Activated naive CD4-positive, alpha-beta T cell treated with anti-CD3 and anti-CD28 coated beads, Interleukin-2, amount 50 U/mL, for 16 hours (primary cell): ENCODE results near the gene HEPH.
"Not testable (repeated sequence)": the region's sequence is repeated elsewhere in the genome, so short reads cannot be mapped to it uniquely, and the experiment has no call there.

Experiments used
- DNase-seq: peaks from one replicate; pipeline ENCODE4 v3.0.0-alpha.2; 2020

HEPH gene

DNA sequence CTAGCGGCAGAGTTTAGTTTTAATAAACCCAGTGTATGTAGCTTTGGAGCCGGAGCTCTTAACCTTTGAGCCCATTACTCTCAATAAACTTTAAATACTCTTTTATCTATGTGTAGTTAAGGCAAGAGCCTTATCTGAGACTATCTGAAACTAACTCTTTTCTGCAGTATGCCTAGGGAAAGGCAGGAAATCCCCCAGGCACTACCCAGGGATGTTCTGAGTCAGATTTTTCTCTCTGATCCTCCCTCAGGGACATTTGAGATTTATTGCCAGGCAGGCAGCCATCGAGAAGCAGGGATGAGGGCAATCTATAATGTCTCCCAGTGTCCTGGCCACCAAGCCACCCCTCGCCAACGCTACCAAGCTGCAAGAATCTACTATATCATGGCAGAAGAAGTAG, 39.1 kb downstream of the HEPH start:
- DNase-seq = no peak

DNA sequence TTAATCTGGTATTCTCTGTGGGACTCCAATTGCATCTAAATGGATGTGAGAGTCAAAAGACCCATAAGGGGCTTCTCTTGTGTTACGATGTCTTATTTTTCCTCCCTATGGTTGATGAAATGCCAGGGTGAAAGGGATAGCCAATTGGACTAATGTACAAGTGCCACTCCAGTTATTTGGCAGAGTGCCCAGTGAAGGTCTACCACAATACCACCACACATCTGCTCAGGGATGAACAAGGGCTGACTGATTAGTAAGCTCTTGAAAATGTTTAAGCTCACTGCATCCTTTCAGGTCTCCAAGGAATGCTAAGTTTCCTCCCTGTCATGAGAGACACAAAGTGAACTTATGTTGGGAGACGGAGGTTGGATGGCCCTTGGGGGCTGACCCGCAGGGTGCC, 57.8 kb downstream of the HEPH start:
- no peak for DNase-seq

DNA sequence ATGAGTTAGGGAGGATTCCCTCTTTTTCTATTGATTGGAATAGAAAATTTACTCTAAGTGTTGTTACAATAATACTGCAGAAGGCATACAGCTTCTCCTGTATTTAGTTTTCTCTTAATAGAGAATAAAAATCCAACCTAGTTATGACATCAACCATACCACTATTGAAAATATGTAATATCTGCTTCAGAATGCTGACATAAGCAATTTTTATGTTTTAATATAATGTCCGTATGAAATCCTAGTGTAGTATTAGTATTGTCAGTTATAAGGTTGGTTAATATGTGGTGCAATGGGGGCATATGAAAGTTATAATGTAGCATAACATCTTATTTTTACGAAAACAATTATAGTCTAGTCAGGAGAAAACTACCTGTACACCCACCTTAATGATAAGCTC, 68.2 kb downstream of the HEPH start:
- no peak for DNase-seq

DNA sequence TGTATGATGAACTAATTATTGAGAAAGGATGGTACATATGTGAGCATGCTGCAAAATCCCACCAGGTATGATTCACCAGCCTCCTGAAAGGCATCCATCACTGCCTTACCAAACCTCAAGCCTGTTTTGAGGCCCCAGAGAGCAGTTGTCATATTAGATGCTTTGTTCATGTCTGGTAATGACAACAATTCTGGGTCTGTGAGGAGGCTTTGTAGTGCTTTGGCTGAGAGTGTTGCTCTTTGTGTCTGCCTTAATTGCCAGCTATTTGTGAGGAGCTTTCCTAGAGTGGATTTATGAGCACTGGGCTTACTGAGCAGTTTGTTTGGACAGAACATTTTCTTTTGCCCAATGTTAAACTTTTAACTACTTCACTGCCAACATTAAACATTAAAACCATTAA, 69.2 kb downstream of the HEPH start:
- no peak for DNase-seq

DNA sequence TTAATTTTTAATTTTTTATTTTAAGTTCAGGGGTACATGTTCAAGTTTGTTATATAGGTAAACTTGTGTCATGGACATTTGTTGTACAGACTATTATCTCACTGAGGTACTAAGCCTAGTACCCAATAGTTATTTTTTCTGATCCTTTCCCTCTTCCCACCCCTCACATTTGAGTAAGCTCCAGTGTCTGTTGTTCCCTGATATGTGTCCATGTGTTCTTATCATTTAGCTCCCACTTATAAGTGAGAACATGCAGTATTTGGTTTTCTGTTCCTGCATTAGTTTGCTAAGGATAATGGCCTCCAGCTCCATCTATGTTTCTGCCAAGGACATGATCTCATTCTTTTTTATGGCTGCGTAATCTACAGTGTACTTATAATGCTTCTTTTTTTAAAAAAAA, 69.9 kb downstream of the HEPH start:
- not testable (repeated sequence) for DNase-seq

DNA sequence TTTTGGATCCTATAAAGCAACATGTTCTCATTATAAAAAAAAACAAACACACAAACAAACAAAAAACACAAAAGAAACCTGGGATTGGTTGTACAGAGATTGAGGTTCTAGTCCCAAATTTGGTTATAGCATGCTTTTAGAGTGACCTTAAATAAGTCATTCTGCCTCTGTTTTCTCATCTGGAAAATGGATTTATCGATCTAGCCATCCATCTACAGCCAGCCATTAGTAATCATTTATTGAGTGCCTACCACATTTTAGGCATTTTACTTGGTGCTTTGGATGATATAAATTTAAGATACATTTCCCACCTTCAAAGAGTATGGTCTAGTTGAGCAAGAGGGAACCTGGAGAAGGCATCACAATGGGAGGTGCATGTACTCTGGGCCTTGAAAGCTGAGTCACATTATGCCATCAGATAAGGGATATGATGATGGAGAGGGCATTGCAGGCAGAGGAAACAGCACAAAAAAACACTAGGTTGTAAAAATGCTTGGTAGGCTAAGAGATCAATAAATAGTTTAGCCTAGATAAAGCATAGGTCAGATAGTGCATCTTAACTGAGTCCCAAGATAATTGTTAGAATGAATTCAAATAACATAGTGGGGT, 91.4 kb downstream of the HEPH start:
- no peak for DNase-seq

DNA sequence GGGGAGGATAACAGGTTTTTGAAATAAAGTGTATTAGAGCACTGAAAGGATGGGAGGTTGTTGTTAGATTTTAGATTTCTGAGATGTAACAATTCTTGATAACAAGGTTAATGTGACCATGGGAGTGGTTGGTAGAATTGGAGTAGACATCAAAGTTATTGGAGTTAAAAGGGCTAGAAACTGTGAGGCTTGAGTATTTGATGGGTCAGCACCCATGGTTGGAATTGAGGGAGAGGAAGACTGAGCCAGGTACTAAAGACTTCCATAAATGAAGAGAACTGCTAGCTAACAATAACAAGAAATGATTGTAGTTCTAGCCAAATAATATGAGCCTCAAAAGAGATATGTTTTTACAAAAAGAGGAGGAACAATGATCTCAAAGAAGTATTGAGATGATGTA, 98.8 kb downstream of the HEPH start:
- no peak for DNase-seq
